GM20431 (cell line): Measurements from ENCODE around the gene ATP2B1.

Experiments used
- in situ Hi-C: fragments of 300-500 bp; cut with MseI, MboI; formaldehyde crosslinking; loops from one replicate; pipeline ENCODE4 v1.15.0; 2020; ENCODE audit warnings: low sequenced_read_pairs; ENCODE audit not compliant: unreplicated experiment

Gene ATP2B1

DNA sequence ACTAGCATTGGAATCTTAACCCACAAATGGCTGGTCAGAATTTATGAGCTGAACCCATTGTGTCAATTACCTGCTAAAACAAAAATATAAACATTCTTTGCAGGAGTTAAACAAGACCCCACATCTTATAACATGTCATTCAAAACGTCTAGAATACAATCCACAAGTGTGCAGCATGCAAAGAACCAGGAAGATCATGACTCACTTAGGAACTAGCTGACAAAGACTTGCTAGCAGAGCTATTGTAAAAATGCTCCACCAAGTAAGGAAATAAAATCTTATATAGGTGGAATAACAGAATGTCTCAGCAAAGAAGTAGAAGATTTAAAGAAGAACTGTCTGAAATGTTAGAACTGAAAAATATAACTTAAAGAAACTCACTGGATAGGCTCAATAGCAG is 156.3 kb downstream of the ATP2B1 start:
- in situ Hi-C loops, result no loop called here

DNA sequence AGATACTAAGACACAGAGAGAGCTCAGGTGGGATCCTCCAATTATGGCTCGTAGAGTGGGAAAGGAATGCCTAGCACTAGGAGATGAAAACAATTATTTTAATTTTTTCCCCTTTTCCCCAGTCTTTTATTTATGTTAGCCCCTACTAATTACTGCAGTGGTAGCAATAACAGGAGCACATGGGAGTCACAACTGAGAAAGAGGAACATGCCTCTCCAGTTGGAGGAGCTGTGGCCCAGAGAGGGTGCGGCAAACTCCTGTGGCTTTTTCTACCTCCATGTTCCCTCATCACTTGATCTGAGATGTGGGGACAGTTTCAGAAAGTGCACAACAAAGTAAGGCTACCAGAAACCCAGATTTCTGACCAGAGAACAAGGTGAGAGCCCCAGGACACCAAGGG is 156.9 kb downstream of the ATP2B1 start:
- in situ Hi-C loops, result no loop called here

DNA sequence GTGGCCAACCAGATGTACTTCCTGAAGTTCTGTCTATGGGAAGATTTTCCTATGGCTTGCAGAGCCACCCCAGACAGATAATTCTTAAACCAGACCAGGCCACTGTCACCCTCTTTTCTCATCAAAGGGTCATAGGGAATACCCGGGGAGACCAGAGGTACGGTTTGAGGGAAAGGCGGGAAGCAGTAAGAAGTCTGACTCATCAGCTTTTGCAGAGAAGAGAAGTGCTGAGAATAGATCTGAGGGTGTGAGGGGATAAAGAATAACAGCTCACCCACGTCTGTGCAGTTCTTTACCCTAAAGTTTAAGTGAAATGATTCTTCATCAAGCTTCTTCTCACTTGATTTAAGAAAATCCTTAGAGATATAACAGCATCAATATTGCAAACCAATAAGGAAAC is 161.5 kb downstream of the ATP2B1 start:
- in situ Hi-C loops, result no loop called here

DNA sequence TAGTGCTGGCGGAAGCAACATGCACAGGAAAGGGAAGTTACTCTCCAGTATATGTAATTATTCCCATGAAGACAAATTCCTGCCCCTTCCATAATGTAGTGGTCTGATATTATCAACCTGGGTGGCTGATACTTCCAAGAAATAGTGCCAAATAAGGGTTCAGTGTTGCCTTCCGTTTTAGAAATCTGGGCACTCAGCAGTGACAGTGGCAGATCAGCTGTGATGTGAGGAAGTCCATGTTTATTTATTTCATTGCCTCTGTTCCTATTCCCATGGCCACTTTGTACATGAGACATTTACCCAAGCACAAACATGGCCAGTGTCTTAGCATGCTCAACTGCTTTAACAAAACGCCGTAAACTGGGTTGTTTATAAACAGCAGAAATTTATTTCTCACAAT is 162.5 kb downstream of the ATP2B1 start:
- in situ Hi-C loops, result no loop called here

- in situ Hi-C loops, result no loop called here
These were observed 163.9 kb downstream of the ATP2B1 start for GRCh38 chr12:89544681-89545184.

GRCh38 chr12:89544022-89544421 is 164.6 kb downstream of the ATP2B1 start:
- in situ Hi-C loops, result no loop called here

DNA sequence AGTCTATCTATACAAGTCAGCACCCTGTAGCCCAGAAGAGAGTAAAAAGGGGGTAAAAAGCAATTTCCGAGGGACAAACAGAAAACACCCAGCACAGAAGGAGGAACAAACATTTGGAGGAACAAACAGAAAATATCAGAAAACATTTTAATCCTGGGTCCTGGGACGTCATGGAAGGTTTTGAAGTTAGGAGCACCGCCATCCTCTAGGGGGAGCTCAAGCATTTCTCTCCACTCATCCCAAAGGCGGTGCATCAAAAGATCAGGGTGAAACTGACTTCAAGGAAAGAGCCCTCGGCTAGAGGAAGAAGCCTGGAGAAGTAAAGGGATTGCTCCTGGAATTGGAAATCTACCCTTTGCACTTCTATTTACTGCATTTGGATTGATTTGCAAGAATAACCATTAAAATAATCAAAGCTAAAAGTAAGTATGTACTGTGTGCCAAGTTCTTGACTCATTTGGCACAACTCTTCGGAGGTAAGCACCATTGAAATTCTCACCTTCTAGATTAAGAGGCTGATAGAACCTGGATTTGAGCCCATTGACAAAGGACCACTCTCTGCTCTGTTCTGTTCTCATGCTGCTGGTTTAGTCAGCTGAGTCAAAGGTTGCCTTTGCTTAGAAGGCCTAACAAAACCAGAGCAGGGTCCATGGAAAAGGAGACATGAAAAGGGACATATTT is 165.6 kb downstream of the ATP2B1 start:
- in situ Hi-C loops, result no loop called here

GRCh38 chr12:89542236-89542635 is 166.4 kb downstream of the ATP2B1 start:
- in situ Hi-C loops, result no loop called here

DNA sequence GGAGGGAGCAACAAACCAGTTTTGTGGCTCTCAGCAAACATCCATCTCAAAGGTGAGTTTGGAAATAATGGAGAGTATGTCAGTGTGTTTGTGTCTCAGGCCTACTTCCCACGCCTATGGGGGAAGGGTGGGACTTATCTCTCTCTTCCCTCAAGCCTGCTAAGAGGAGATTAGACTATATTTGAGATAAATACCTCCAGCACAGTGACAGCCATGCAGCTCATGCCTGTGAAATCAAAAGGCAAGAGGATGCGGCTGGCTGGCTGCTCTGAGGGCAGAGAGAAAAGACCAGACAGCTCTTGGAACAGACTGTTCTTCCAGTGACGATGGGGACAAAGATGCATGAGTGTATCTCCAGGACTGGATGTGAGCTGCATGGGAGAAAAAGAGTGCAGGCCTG is 168.1 kb downstream of the ATP2B1 start:
- in situ Hi-C loops, result no loop called here

DNA sequence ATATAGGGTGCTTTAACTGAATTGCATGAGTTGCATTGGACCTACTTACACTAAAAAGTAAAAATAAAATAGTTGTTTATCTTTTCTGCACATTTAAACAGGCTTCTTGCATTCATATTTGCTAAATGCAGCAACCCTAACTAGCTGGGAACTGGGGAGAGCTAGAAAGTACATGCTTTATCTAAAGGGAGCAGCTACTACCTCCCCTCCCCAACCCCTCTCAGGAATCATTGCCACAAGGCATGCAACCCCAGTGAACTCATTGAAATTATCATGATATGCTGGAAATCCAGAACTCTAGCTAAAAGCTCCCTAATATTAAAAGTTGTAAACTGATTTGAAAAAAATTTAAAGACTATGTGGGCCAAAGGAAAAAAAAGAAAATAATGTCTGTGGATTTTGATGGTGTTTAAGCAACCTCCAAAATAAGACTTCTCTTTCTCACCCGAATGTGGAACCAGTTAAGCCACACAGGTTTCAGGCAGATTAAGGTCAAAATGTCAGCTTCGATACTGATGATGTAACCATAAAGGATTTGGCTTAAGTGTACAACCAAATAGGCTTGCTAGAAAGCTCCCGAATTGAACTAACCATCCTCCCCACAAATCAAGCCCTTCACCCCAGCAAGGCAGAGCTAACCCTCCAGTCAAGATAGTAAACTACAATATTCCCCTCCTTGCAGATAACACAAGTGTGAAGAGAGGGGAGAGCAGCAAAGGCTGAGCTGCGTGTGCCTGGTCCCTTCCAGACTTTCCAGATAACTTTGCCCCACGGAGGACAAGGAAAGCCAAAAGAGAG is 169.0 kb downstream of the ATP2B1 start:
- in situ Hi-C loops, result no loop called here

DNA sequence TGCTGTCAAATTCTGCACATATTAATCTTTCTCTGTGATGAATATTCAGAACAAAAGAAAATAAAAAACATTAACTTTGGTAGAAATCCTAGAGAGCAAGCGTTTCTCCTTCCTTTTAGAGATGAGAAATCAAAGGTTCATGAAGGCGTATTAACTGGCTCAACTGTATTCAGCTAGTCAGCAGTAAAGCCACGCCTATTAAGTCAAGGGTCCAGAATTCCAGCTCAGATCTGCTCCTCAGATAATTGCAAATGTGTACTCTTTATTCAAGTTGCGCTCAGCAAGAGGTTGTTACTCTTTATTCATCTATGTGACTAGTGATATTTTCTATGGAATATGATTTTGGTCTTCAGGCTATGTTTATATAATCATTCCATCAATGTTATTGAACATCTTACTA is 169.7 kb downstream of the ATP2B1 start:
- in situ Hi-C loops, result no loop called here
